Measurements from ENCODE around the gene CD164.
"Not testable (repeated sequence)": the region's sequence is repeated elsewhere in the genome, so short reads cannot be mapped to it uniquely, and the experiment has no call there.

CD164 gene

GRCh38 chr6:109340811-109341210, 41.5 kb downstream of the CD164 start:
- no peak for DNase-seq

GRCh38 chr6:109339906-109340678, 42.2 kb downstream of the CD164 start:
- no peak for DNase-seq

GRCh38 chr6:109336221-109336961, 45.9 kb downstream of the CD164 start:
- DNase-seq = no peak

- not testable (repeated sequence) for DNase-seq
Measured at GRCh38 chr6:109333870-109334269, 48.4 kb downstream of the CD164 start.

GRCh38 chr6:109332748-109333147, 49.5 kb downstream of the CD164 start:
- no peak for DNase-seq

- no peak for DNase-seq
Measured at GRCh38 chr6:109331081-109331480, 51.2 kb downstream of the CD164 start.

- no peak for DNase-seq
Measured at GRCh38 chr6:109330263-109330662, 52.0 kb downstream of the CD164 start.

- DNase-seq = no peak
Measured at GRCh38 chr6:109328629-109329028, 53.6 kb downstream of the CD164 start.

GRCh38 chr6:109327959-109328358, 54.3 kb downstream of the CD164 start:
- DNase-seq = no peak

- DNase-seq = no peak
Measured at GRCh38 chr6:109327491-109327890, 54.8 kb downstream of the CD164 start.

- DNase-seq = no peak
Measured at GRCh38 chr6:109326351-109326750, 55.9 kb downstream of the CD164 start.

GRCh38 chr6:109325400-109325801, 56.9 kb downstream of the CD164 start:
- DNase-seq = no peak

GRCh38 chr6:109323241-109323640, 59.0 kb downstream of the CD164 start:
- peak; percentile 17 for DNase-seq

- DNase-seq = no peak
Measured at GRCh38 chr6:109322825-109323224, 59.4 kb downstream of the CD164 start.

- no peak for DNase-seq
Measured at GRCh38 chr6:109321752-109322151, 60.5 kb downstream of the CD164 start.

GRCh38 chr6:109320072-109320471, 62.2 kb downstream of the CD164 start:
- no peak for DNase-seq

- DNase-seq = peak; percentile 85
Measured at GRCh38 chr6:109318328-109318876, 63.9 kb downstream of the CD164 start.

GRCh38 chr6:109316909-109317308, 65.4 kb downstream of the CD164 start:
- no peak for DNase-seq

Measured in NCI-H2171 treated with DMSO at 0.1 percent for 48 hours (cell line).